Sigmoid colon (tissue), 4 donors: ENCODE measurements around the gene MAGIX.

ENCODE experiments used
- EP300 ChIP-seq, 4 donors: sonication (generic); formaldehyde crosslinking; IDR thresholded peaks; one replicate each; pipeline ENCODE4 v1.6.1; 2017; ENCODE audit warnings: antibody characterized with exemption in 4 of 4
- TF ChIP-seq, protein P1 (sequence below), 4 experiments: fragments of 450-650 bp in 3 of 4; fragments of 200-600 bp in 1 of 4; IDR thresholded peaks; one replicate each; pipeline ENCODE4 v1.5.1; 2016 to 2019; ENCODE audit warnings: antibody characterized with exemption in 4 of 4, mild to moderate bottlenecking in 3 of 4, moderate library complexity in 2 of 4

DNA sequence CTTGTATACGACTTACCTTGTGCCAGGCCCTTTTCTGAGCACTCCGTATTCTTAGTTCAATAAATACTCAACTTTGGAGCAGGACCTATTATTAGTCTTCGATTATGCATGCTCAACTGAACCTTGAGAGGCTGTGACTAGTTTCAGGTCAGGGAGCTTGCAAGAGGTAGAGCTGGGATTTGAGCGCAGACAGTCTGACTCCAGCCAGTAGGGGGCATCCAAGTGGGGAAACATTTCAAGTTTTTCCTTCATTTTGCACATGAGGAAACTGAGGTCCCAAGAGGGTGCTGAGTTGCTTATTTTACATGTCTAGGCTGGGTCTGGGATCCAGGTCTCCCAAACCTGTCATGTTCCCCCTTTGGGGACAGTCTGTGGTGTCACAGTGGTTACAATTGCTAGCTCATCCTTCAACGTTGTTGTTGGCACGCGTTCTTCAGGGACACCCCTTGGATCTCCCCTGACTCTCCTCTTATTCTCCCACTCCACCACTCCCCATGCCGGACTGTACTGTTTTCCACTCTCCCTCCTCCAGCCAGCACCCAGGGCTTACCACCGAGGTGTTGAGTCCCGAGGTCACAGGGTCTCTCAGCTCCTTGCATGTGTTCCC, 30.3 kb downstream of the MAGIX start:
- TF ChIP-seq, protein P1, sequence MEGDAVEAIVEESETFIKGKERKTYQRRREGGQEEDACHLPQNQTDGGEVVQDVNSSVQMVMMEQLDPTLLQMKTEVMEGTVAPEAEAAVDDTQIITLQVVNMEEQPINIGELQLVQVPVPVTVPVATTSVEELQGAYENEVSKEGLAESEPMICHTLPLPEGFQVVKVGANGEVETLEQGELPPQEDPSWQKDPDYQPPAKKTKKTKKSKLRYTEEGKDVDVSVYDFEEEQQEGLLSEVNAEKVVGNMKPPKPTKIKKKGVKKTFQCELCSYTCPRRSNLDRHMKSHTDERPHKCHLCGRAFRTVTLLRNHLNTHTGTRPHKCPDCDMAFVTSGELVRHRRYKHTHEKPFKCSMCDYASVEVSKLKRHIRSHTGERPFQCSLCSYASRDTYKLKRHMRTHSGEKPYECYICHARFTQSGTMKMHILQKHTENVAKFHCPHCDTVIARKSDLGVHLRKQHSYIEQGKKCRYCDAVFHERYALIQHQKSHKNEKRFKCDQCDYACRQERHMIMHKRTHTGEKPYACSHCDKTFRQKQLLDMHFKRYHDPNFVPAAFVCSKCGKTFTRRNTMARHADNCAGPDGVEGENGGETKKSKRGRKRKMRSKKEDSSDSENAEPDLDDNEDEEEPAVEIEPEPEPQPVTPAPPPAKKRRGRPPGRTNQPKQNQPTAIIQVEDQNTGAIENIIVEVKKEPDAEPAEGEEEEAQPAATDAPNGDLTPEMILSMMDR (IDR thresholded peaks at IDR 0.05), result peak in 3 of 4 experiments; percentile 14 to 35 (median 27)
- no peak for TF ChIP-seq EP300 (IDR thresholded peaks at IDR 0.05)
